OCI-LY7 (cell line): ENCODE data around the gene MGMT.

ENCODE experiments used
- CTCF ChIP-seq: fragments of 200-600 bp; sonication (generic); conservative IDR thresholded peaks from 2 replicates; pipeline ENCODE4 v1.5.1; 2014; ENCODE audit warnings: mild to moderate bottlenecking, antibody characterized with exemption, low read length, moderate library complexity, mixed read lengths
- EZH2phosphoT487 ChIP-seq: fragments of 200-600 bp; sonication (generic); IDR thresholded peaks from 2 replicates; pipeline ENCODE4 v1.6.1; 2018; ENCODE audit warnings: low read depth, borderline replicate concordance, mild to moderate bottlenecking, mixed run types, antibody characterized with exemption, low read length, moderate library complexity, mixed read lengths

GRCh38 chr10:129771024-129771423 is 304.0 kb downstream of the MGMT start:
- no peak for TF ChIP-seq CTCF
- TF ChIP-seq EZH2phosphoT487, result no peak
